T-helper 2 cell (primary cell): ENCODE data around the gene NAGLU.

ENCODE experiments used
- DNase-seq, 5 experiments: peaks; one replicate each; pipeline versions ENCODE4 v3.0.0 to v3.0.0-alpha.2; 2012 to 2022
- total RNA-seq, 2 donors: gene quantifications; one replicate each; lab custom pipeline; 2026; lab: John Stamatoyannopoulos, UW

NAGLU gene
- total RNA-seq, result 3.1 to 12.4 reads per million in 2 donors

DNA sequence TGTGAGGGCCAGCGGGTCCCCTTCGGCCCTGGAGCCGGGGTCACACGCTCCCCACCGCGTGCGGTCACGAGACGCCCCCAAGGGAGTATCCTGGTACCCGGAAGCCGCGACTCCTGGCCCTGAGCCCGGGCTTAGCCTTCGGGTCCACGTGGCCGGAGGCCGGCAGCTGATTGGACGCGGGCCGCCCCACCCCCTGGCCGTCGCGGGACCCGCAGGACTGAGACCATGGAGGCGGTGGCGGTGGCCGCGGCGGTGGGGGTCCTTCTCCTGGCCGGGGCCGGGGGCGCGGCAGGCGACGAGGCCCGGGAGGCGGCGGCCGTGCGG lies at the start of gene NAGLU:
Gene NAGLU, plus strand, starts transcription at position 194 of the 324 bp plus-strand sequence. Its CDS starts 32 bp downstream, at position 226.
- DNase-seq, result peak; percentile 63 to 86 (median 71)

DNA sequence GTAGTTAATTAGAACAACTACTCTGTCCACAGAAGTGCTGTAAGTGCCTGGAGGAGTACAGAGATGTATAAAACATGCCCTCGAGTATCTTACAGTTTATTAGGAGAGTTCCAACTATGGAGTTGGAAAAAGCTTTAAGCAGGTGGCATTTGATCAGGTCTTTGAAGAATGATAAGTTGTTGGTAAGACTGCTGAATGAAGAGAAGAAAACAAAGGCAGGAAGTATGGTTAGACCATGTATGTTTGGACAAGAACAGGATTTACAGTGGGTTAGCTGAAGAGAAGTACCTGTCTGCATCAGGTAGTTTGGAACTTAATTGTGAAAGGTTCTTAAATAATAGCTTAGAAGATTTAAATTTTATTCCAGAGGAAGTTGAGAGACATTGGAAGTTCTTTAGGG lies 48.0 kb upstream of the NAGLU start:
- DNase-seq, result no peak

DNA sequence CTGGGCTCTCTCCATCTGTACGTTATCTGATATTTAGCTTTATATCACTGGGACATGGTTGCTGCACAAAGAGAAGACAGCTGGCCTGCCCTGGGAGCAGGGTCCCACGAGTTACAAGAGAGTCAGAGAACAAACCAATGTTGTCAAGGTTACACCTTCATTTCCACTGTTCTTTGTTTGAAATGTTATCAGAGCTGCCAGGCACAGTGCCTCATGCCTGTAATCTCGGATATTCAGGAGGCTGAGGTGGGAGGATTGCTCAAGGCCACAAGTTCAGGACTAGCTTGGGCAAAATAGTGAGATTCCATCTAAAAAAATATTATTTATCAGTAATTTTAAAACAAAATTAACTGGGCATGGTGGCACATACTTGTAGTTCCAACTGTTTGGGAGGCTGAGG lies 42.7 kb upstream of the NAGLU start:
- DNase-seq, result no peak

DNA sequence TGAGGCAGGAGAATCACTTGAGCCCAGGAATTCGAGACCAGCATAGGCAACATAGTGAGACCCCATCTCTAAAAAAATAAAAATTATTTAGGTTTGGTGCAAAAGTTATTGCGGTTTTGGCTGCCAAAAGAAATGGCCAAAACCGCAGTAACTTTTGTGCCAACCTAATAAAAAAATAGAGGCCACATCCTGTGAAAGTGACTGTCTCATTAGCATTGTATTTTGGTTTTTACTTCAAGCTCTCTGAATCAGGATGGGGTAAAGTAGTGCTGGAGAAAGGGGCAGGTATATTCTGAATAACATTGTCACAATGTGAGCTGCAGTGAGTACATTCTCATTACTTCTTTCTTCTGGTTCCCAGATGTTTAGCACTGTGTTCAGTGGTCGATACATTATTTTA lies 41.4 kb upstream of the NAGLU start:
- DNase-seq, result no peak

DNA sequence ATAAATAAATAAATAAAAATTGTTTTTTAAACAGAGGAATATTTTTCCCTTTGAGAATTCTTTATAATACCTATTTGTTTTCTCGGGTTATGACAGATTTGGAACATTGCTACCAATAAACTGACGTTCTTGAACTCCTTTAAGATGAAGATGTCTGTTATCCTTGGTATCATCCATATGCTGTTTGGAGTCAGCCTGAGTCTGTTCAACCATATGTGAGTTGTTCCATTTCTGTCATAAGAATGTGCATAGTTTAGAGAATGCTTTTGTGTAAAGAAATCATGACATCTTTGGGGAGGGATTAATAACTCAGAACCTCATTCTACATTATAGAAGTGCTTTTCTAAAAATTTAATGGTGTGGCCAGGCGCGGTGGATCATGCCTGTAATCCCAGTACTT lies 37.2 kb upstream of the NAGLU start:
- no peak for DNase-seq

DNA sequence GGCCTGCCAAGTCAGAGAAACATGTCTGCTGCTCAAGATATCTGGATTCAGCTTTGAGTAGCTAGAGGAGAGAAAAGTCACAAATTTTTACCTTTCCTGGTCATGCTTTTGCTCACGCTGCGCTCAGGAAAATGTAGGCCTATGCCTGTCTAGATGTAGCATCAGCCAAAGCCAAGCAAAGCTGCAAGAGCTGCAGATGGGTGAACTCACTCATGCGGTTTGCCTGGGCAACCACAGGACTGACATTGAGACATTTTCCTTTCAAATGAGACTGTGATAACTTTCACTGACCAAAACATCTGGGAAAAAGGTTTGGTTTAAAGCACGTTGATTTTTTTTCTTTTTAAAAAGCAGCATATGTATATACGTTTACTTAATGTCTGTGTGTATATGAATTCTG lies 34.0 kb upstream of the NAGLU start:
- no peak for DNase-seq

DNA sequence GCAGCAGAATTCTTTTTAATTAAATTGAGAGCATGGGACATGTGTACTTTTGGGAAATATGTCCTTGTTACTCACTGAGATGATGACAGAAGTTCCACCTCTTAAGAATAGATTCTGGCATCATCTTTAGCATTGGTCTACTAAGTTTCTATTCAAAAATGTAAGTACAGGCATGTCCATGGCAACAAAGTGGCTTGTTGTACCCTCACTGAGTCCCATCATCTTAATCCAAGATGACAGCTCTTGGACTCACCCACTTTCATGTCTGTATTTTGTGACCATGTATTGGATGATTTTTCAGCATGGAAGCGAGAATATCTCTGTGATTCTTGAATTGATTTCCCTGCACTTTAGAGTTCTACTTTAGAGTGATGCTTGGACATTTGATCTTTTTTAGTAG lies 33.1 kb upstream of the NAGLU start:
- no peak for DNase-seq

DNA sequence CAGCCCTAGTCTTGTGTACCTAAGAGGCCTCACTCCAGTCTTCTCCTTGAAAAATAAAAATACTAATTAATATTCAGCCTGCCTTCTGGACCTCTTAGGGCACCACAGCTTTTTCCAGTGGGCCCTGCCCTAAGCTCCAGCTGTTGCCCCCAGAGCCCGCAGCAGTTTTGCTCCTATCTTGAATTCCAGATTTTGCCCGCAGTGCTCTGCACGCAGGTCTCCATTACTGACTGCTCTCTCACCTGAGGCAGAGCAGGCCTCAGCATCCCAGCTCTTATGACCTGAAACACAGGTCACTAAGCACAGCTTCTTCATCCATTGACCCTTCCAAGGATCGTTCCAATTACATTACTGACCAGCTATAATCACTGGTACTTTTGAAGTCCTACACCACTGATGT lies 28.4 kb upstream of the NAGLU start:
- no peak for DNase-seq

DNA sequence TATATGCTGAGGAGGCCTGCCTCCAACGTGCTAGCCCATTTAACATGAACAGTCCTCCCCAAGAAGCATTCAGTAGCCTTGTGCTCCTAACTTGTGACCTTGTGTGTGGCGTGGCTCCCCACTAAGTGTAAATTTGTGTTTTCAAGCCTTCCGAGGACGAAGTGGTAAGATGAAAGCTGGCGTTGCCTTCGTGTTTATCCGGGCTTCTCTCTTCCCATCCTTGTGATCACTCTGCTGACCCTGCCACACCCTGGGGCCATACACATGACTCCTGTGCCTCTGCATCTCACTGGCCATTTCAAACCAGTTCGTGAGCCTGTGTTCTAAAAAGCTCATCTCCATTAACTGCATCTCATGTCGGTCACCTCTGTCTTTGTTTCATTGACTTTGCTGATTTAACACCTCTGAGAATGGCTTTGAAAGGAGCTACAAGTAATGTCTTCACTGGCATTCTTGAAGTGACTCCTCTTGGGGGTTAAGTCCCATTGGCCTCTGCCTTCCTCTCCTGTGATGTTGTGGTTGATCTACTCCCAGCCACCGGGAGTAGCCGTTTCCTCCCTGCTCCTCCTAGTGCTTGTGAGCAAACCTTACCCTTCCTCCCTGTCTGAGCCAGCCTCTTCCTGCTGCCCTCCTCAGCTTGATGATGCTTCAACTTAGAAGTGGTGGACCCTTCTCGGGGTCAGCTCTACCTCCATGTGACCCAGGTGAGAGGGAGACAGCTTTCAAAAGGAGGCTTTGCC lies 27.4 kb upstream of the NAGLU start:
- DNase-seq, result no peak

DNA sequence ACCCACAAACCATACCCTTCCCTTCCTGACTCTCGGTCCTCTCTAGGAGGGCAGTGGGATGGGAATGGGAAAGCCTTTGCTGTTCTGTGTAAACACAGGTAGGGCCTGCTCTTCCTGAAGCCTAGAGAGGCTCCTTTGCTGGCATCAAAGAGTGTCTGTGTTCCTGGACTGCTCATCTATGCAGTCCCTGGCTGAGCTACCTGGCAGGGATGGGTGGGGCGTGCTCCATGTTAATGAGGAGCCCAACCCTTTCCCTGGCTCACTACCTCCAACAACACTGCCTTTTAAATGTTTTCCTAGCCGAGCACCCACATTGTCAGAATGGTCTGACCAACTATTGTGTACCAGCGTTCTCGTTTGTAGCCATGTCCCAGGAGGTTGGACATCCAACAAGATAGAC lies 26.6 kb upstream of the NAGLU start:
- DNase-seq, result no peak

DNA sequence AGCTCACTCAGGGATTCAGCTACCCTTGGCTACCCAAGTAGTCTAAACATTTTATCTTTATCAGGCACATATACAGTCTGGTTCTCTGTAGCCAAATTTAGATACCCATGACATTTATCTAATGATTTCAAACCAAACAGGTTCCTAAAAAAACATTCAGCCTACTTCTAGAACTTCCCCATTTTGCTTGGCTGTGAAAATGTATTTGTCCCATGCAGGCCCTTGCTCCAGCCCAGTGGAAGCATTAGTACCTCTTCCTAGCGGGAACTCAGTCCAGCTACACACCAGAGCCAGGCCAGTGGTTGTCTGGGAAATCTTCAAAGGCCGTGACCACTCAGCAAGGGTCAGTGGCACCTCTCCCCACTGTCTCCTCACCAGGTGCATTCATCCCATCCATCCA lies 26.2 kb upstream of the NAGLU start:
- DNase-seq, result no peak

DNA sequence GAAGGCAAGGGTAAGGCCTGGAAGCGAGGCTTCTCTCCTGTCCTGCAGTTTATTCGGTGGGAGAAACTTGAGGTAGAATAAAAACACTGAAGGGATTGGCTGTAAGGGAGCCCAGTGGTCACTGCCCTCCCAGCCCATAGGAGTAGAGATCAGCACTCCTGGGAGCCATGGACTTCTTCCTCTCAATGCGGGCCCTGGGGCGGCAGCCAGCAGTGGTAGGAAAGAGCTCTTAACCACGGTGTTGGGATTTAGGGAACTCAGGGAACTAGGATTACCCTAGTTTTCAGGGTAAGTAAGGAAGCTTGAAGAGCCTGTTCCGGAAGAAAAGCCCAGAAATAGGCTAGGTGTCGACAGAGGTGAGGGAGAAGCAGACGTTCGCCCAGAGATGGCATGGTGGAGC lies 23.8 kb upstream of the NAGLU start:
- DNase-seq, result no peak

DNA sequence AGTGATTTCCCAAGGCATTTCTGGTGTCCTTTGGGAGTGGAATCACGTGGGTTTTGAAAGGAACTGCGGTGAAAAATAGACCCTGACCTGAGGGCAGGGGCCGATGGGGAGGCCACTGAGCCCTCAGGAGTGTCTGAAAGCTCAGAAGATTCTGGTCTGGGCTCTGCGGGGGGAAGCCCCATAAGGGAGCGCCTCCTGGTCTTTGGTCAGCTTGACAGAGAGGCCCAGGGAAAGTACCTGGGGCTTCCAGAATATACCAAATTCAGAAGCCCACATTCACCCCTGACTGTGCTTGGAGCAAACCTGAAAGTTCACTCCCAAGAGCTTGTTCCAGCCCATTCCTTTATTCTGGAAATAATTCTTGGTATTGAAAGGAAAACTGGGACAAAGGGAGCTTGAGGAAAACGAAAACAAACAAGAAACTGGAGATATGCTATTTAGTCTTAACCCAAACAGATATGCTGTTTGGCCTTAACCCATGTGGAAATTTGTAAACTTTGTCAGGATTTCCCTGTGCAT lies 23.2 kb upstream of the NAGLU start:
- no peak for DNase-seq

DNA sequence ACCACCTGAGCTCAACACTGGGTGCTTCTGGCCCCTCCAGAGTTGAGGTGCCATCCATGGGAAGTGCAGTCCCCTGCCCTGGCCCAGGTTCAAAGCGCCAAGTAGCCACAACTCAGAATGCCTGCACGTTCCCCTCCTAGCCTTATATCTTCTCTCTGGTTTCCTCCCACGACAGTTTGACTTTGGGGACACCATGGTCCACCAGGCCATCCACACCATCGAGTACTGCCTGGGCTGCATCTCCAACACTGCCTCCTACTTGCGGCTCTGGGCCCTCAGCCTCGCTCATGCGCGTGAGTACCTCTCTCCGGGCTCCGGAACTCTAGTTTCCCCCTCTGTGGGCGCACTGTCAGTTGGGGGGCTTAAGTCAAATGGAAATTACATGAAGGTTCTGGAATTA lies 22.4 kb upstream of the NAGLU start:
- DNase-seq, result no peak

DNA sequence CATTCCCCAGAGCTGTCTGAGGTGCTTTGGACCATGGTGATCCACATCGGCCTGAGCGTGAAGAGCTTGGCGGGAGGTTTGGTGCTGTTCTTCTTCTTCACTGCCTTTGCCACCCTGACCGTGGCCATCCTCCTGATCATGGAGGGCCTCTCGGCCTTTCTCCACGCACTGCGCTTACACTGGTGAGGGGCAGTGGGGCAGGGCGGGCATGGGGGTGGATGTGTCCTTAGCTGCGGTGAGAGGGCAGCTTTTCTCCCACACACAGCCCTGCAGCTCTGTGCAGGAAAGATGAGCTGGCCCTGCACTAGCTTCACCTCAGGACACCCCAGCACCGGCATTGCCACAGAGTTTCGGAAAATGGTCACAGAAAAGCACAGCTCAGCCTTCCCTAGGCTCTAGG lies 21.8 kb upstream of the NAGLU start:
- no peak for DNase-seq

DNA sequence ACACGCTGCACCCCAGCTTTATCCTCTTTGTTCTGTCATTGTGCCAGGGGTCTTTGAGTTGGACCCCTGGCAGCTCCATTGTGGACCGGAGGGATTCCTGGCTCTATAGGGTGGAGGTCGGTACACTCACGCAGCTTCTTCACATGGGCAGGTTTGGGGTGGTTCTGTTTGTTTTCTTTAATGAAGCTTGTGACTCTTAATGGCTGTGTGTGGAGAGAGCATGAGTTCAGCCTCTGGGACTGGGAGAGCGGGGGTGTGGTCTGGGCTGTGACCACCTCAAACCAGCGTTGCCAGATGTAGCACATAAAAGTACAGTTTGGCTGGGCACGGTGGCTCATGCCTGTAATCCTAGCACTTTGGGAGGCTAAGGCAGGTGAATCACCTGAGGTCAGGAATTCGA lies 21.2 kb upstream of the NAGLU start:
- DNase-seq, result no peak

DNA sequence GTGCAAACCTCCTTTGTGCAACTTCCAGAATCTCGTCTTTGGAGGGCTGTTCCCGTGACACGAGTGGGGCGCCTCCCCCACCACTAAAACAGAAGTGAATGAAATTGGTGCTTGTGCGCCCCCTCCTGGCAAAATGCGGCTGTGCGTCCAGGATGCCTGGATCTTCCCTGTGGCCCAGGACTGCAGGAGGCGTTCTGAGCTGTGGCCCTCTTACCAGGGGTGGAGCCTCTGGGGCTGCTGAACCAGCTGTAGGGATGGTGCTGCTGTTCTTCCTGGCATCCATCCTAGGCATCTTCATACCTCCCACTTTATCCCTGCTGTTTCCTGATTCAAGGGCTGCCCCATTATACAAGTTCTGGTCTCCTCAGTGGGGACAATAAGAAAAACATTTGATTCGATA lies 18.5 kb upstream of the NAGLU start:
- DNase-seq, result peak; percentile 61 to 76 (median 66)

DNA sequence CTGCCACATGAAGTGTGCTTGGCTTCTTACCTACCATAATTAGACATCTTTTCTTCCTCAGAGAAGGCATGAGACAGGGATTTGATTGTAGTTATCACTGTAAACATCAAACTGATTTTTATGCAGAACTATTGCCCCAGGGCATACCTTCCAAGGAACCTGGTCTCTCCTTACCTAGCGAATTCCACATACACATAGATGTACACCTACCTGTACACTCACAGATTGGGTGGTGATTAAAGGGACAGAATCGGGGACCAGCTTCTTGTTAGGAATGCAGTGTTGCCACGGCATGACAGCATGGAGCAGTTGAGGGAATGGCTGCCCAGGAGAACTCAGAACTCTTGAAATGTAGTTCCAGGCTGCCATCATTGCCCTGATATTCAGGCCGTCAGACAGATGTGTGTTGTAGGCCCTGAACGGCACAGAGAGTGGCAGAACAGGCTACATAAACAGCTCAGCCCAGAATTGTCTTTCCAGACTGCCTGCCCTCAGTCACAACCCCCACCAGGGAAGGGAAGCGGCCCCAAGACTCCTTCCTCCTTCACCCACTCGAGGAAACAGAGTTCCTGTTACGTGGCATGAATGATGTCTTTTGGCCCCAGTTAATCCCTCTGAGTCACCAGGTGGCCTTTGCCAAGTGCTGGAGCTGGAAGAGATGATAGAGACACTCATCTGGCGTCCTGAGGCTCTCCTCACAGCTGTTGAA lies 17.8 kb upstream of the NAGLU start:
- no peak for DNase-seq

DNA sequence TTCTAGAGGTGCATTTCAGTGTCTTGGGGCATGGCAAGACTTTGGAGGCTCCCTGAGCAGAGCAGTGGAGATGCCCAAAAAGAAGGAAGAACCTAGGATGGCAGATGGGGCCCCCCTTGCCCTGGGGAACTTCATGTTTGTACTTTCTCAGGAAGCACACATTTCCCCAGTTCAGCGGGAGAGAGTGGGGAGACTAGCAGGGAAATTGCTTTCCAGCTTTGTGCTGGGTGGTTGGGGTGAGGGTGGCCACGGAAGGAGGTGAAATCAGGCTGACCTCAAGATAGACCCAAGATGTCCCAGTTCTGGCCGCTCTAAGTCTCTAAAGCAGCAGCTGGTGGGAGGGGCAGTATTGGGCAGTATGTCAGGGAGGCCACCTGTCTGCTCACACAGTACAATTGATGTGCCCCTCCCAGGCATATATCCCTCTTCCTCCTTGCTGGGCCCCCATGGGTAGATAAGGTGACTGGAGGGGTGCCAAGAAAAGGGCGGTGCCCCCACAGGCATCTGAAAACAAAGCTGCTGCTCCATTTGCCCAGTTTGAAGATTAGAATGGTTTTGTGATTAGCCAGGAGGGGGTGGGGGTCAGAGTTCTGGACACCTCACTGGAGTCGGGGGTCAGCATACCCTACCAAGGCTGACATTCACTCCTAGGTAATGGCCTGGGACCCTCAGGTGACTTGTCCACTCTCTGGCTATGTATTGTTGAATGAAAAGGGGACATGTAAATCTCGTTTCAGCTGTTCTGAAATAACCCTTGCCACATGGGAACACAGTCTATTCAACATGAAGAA lies 17.1 kb upstream of the NAGLU start:
- DNase-seq, result no peak

DNA sequence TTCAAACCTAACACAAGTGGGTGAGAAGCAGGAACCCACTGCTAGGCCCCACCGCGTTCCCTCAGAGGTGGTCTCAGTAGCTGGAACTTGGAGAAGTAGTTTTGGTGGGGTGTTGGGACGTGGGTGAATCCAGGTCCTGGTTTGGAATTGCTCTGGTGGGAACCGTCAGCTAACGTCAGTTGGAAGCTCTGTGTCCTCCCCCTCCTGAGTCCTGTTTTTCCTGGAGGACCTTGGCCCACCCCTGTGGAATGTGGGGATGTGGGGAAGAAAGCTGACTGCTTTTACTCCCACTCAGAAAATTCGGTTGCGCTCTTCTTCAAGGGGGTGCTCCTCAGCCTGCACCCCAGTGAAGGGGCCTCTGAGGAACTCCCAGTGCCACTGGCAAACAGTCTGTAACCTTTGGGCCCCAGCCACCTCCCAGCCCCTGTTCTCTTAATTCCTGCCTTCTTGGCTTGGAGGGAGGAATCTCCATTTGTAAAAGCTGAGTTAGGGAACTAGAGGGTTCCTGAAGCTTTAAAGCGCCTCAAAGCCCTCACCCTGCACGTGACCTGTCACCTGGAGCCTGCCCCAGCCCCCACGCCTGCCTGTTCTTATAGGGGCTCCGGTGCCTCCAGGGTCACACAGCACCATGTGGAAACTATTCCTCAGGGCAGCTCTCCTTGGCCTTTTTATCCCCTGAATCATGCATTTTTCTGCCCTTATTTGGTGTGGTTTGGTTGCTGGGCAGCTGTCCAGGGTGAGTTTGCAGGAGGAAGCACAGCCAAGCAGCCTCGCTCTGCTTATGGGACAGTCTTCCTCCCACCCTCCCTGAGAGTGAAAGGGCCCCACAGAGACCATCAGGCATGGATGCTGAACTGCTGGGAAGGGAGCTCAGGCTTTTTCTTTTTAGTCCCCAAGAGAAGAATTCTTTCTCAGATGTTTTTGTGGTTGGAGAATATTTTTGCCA lies 16.2 kb upstream of the NAGLU start:
- DNase-seq, result no peak

DNA sequence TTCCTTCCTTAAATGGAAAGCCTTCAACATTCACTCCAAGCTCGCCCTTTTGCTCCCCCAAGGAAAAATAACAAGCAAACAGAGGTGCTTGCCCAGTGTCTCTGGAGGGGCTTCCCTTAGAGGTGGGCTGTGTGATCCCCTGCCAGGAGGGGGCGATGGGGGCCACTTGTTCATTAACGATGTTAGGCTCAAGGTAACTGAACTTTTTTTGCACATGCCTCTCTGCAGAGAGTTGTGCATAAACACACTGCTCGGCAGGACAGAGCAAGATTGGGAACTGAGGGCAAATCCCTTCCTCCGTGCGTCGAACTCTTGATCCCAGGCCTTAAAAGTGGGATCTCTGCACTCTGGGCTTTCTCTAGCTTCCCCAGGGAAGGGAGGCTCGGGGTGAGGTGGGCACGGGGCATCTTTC lies 15.5 kb upstream of the NAGLU start:
- DNase-seq, result no peak

DNA sequence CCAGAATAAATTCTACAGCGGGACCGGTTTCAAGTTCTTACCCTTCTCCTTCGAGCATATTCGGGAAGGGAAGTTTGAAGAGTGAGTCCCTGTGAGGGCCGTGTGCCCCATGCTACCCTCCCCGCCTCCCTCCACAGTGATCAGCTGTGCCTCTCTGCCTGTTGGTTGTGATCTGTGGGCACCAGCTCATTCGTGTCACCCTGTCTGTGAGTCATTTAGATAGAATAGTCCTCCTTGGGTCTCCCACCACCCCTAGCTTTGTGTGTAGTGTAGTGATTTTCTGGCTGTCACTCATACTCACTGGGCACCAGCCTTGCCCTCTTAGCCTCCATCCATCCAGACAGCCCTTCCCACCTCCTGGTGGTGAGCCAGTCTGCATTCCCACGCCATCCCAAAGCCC lies 15.0 kb upstream of the NAGLU start:
- peak in 1 of 5 experiments; percentile 41 for DNase-seq
